Ureter (tissue), 1 donor: ENCODE results near the gene WFDC12. TPM values are rescaled to one million over a fixed set of nuclear protein-coding genes. Genes with fewer than 3 reads are reported as not detected.

Experiments used
- DNase-seq: peaks from one replicate; pipeline ENCODE4 v3.0.0-alpha.2; 2020; ENCODE audit warnings: low spot score
- total RNA-seq: library from RNA; stranded (reverse); gene quantifications from one replicate; pipeline ENCODE4 v1.2.4, GENCODE V29; 2023
- donor health status: DM: yes; HTN: yes; CAD: no.

The WFDC12 gene
- total RNA-seq, 1 donor from 2014 or later = not detected

DNA sequence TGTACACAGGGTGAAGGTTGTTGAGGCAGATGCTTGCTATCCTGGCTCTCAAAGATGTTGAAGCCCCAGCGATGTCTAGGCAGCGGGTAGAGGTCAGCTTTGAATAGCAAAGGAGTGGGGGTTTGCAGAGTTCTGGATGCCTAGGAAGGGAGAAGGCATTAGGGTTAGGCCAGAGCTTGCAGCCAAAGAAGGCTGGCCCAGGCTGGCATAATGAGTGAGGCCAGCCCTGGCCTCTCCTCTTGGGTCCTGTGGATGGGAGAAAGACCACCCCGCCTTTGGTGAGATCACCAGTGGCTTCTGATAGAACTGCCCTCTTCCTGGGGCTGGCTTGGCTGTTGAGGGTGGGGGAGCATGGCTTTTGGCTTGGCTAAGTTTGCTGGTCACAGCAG, 8.9 kb downstream of the WFDC12 start:
- DNase-seq = no peak

DNA sequence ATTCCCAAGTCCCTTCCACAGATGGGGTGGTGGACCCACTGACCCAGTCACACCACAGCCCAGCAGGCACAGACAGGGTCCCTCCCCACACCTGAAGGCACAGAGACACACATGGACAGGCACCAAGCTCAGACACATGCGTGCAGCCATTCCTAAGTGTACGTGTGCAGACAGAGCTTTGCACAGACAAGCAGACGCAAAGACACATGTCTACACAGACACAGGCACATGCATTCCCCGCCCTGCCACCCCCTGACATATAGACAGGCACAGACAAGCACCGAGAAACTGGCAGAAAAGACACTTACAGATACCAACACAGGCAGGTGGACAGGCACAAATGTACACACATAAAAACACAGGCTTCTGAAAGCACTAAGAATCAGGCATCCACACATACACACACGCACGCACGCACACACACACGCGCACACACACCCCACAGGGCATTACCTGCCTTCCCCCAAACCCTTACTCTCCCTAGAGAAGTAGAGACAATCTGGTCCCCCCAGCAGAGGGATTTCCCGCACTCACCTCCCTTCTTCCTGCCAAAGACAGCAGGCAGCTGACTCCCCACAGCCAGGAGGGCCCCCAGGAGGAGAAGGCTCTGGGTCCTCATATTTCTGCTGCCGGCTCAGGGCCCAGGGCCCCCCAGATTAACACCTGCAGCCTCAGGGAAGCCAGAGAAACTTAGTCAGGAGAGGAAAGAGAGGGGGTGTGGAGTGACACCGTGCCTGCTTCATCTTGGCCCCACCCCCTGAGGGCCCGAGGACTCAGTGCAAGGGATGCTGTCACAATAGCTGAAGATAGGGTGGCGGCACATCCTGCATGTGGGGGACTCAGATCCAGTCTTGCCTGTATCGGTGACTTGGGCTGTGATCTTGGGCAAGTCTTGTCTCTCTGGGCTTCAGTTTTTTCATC, 9.5 kb downstream of the WFDC12 start, which contains the start of gene WFDC5:
Gene WFDC5, minus strand, starts transcription at position 710 of the 921 bp plus-strand sequence. Its CDS starts 91 bp downstream, at position 619.
- DNase-seq = peak; percentile 70

GRCh38 chr20:45113865-45114264, 10.4 kb downstream of the WFDC12 start:
- DNase-seq = no peak

- DNase-seq = no peak
Measured at GRCh38 chr20:45112754-45113153, 11.5 kb downstream of the WFDC12 start.

- DNase-seq = no peak
Measured at GRCh38 chr20:45111799-45112471, 12.3 kb downstream of the WFDC12 start.

GRCh38 chr20:45111285-45111684, 13.0 kb downstream of the WFDC12 start:
- DNase-seq = no peak

DNA sequence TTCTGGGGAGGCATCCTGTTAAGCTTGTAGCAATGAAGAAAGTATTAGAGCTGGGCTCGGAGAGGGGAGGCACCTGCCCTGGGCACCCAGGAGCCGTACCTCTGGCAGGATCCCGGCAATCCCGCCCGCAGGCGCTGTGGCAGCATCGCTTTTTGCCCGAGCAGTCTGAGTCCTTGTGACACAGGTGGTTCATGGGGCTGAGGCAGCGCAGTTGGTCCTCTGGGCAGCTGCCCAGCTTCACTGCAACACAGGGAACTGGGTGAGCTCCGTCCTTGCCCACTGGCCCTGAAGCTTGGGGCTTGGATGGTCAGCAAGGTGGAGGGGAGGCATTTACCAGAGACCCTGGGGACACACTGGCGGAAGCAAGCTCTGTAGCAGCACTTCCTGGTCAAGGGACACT, 14.0 kb downstream of the WFDC12 start:
- DNase-seq = no peak

DNA sequence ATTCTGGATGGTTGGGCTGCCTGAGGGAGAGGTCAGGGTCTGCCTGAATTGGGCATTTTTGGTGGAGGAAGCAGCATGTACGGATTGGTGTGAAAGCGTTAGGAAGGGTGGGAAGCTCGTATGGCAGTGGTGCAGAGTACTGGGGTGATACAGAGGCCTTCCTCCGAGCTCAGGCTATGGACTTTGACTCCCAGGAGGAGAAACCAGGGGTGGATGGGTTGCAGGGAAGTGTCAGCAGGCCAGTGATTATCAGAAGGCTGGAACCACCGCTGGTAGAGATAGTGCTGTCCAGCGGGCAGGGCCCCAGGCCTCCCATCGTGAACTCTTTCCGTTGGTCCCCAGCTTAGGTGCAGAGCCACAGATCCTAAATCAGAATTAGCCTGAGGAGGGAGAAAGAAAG, 14.6 kb downstream of the WFDC12 start:
- no peak for DNase-seq

DNA sequence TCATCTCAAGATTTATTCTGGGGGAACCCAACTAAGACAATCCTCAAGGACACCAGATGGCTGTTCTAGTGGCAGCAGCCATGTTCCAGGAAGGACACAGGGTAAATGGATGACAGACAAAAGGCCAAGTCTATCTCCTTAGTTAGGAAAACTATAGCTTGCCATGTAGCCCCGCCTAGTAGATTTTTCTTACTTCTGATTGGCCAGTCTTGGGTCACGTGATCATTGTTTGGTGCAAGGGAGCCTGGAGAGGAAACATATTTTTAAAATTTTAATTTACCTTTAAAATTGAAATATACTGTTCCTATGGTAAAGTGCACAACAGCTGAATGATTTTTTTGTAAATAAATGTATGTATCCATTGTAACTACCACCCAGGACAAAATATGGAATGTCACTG, 18.9 kb downstream of the WFDC12 start:
- no peak for DNase-seq

- no peak for DNase-seq
Measured at GRCh38 chr20:45104786-45105185, 19.5 kb downstream of the WFDC12 start.

DNA sequence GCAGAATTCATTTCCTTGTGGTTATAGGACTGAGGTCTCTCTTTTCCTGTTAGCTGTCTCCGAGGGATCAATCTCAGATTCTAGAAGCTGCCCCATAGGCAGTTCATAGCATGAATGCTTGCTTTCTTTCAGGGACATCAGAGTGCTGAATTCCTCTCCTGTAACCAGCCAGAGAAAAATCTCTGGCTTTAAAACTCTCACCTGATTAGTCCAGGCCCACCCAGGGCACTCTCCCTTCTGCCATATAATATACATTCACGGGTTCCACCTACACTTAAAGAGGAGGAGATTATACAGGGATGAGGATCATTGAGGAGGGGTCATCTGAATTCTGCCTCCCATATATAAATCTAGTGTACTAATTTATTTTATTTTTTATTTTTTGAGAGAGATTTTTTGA, 21.2 kb downstream of the WFDC12 start:
- no peak for DNase-seq

- DNase-seq = no peak
Measured at GRCh38 chr20:45101333-45101850, 22.9 kb downstream of the WFDC12 start.

GRCh38 chr20:45100563-45101245, 23.6 kb downstream of the WFDC12 start, which contains the start of gene KCNS1:
KCNS1 (minus strand) TSS chr20:45101127; CDS start chr20:45099236, 1,891 bp downstream.
- no peak for DNase-seq

DNA sequence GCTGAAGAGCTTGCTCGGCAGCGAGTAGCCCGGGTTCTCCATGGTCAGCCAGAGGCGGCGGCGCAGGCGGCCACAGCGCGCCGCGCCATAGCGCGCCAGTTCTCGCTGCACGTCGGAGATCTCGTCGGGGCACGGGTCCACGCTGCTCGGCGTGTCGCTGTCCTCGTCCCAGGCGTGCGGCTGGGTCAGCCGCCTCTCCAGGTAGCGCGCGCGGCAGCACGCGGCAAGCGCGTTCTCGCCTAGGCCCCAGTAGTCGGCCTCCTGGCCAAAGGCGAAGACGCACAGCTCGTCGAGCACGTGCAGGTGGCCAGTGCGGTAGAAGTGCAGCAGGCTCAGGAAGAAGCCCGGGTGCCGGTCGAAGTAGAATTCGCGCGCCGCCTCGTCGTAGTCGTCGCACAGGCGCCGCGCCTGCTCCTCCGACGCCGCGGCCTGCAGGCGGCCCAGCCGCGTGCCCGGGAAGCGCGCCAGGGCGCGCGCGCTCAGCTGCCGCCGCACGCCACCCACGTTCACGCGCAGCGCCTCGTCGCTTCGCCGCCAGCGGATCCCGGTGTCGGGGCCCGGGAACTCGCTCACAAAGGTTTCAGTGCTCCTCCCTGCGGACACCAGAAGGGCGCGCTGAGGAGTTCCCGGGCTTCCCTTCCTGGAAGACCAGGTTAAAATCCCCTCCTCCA, 26.0 kb downstream of the WFDC12 start:
- DNase-seq = no peak

GRCh38 chr20:45097485-45098102, 26.7 kb downstream of the WFDC12 start:
- no peak for DNase-seq

DNA sequence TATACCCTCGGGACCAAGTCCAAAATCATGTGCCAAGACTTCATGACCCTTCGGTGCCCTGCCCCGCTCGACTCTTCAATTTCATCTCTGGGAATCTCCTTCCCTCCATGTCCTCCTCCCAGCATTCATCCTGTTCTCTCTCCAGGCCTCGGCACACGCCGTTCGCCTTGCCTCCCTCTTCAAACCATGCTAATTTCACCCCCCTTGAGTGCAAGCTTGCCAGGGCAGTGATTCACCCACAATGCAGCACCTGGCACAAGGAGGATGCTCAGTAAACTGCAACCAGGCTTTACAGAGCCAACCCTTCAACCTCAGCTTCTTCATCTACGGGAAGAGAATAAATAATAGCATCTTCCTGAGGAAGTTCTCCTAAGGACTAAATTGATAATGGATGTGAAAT, 27.5 kb downstream of the WFDC12 start:
- no peak for DNase-seq

DNA sequence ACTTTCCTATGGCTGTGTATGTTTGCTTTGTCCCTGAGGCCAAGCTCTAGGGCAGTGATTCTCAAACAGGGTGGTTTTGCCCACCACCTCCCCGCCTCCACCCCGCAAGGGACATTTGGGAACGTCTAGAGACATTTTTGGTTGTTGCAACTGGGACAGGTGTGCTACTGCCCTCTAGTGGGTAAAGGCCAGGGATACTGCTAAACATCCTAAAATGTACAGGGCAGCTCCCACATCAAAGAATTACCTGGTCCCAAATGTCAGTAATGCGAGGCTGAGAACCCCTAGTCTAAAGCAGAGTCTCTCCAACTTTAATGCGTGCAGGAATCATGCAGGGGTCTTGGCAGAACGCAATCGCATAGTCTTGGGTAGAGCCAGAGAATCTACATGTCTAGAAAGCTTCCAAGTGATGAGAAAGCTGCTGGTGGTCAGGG, 28.4 kb downstream of the WFDC12 start:
- peak; percentile 61 for DNase-seq

GRCh38 chr20:45094864-45095574, 29.2 kb downstream of the WFDC12 start:
- DNase-seq = no peak

DNA sequence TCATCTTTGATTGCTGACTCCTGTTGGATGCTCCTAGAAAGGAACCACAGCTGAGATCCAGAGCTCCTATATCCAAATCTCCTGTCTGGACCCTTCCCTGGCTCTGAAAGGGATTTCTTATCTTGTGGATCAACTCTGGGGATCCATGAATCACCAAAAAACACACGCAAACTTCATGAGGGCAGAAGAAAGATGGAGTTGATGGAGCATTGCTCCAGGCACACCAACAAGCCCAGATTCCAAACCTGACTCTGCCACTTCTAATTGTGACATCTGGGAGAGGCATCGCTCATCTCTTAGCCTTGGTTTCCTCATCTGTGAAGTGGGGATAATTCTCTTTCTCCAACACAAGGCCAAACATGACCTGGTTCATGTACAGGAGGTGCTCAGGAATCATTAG, 30.1 kb downstream of the WFDC12 start:
- DNase-seq = no peak

- DNase-seq = no peak
Measured at GRCh38 chr20:45092898-45093297, 31.4 kb downstream of the WFDC12 start.
